ENCODE measurements around the gene ZNF773.

The ZNF773 gene

GRCh38 chr19:57537953-57538547 lies 38.3 kb downstream of the ZNF773 start:
- no peak for TF ChIP-seq GATA2 (IDR thresholded peaks at IDR 0.05; ENCODE audit: low read depth, low read length)

GRCh38 chr19:57546513-57546912 lies 46.8 kb downstream of the ZNF773 start:
- TF ChIP-seq GATA3 (IDR thresholded peaks at IDR 0.05; ENCODE audit: low read depth, low read length) (no peak), GATA2 (IDR thresholded peaks at IDR 0.05; ENCODE audit: low read depth, low read length) (no peak)

GRCh38 chr19:57552432-57552831 lies 52.7 kb downstream of the ZNF773 start:
- TF ChIP-seq GATA3 (IDR thresholded peaks at IDR 0.05; ENCODE audit: low read depth, low read length) (no peak), GATA2 (IDR thresholded peaks at IDR 0.05; ENCODE audit: low read depth, low read length) (no peak)

GRCh38 chr19:57557659-57558058 lies 57.9 kb downstream of the ZNF773 start:
- TF ChIP-seq GATA3 (IDR thresholded peaks at IDR 0.05; ENCODE audit: low read depth, low read length) (no peak), GATA2 (IDR thresholded peaks at IDR 0.05; ENCODE audit: low read depth, low read length) (no peak)
